Cortex of kidney (tissue), 1 donor: Measurements from ENCODE around the gene SMARCA1.

ENCODE experiments used
- DNase-seq: peaks from one replicate; lab custom pipeline; 2025; lab: John Stamatoyannopoulos, UW

SMARCA1 gene

GRCh38 chrX:129529685-129530281 lies 6.5 kb upstream of the SMARCA1 start:
- DNase-seq, result no peak

- DNase-seq, result no peak
Observed at GRCh38 chrX:129525896-129526295, 2.6 kb upstream of the SMARCA1 start.

GRCh38 chrX:129525162-129525561 lies 1.9 kb upstream of the SMARCA1 start:
- DNase-seq, result no peak

GRCh38 chrX:129524250-129524850 lies 1.1 kb upstream of the SMARCA1 start:
- DNase-seq, result no peak

GRCh38 chrX:129522184-129523078 lies 859 bp downstream of the SMARCA1 start:
- no peak for DNase-seq

- no peak for DNase-seq
Observed at GRCh38 chrX:129520151-129520550, 3.1 kb downstream of the SMARCA1 start.

GRCh38 chrX:129516402-129516801 lies 6.9 kb downstream of the SMARCA1 start:
- DNase-seq, result no peak

- no peak for DNase-seq
Observed at GRCh38 chrX:129512409-129512808, 10.9 kb downstream of the SMARCA1 start.

- DNase-seq, result no peak
Observed at GRCh38 chrX:129511689-129512088, 11.6 kb downstream of the SMARCA1 start.

GRCh38 chrX:129510331-129510730 lies 13.0 kb downstream of the SMARCA1 start:
- DNase-seq, result no peak

GRCh38 chrX:129497146-129497843 lies 26.0 kb downstream of the SMARCA1 start:
- no peak for DNase-seq

- no peak for DNase-seq
Observed at GRCh38 chrX:129496625-129497024, 26.7 kb downstream of the SMARCA1 start.

- no peak for DNase-seq
Observed at GRCh38 chrX:129495900-129496299, 27.4 kb downstream of the SMARCA1 start.

GRCh38 chrX:129494887-129495286 lies 28.4 kb downstream of the SMARCA1 start:
- DNase-seq, result no peak

GRCh38 chrX:129493643-129494042 lies 29.6 kb downstream of the SMARCA1 start:
- DNase-seq, result no peak

GRCh38 chrX:129490330-129490729 lies 33.0 kb downstream of the SMARCA1 start:
- DNase-seq, result no peak

GRCh38 chrX:129488359-129488758 lies 34.9 kb downstream of the SMARCA1 start:
- no peak for DNase-seq

GRCh38 chrX:129480889-129481288 lies 42.4 kb downstream of the SMARCA1 start:
- DNase-seq, result no peak

- DNase-seq, result no peak
Observed at GRCh38 chrX:129478516-129478915, 44.8 kb downstream of the SMARCA1 start.

GRCh38 chrX:129472116-129472515 lies 51.2 kb downstream of the SMARCA1 start:
- no peak for DNase-seq

- DNase-seq, result no peak
Observed at GRCh38 chrX:129462707-129463106, 60.6 kb downstream of the SMARCA1 start.

GRCh38 chrX:129461801-129462456 lies 61.4 kb downstream of the SMARCA1 start:
- DNase-seq, result no peak
